ENCODE results near the gene THOP1.

Gene THOP1

DNA sequence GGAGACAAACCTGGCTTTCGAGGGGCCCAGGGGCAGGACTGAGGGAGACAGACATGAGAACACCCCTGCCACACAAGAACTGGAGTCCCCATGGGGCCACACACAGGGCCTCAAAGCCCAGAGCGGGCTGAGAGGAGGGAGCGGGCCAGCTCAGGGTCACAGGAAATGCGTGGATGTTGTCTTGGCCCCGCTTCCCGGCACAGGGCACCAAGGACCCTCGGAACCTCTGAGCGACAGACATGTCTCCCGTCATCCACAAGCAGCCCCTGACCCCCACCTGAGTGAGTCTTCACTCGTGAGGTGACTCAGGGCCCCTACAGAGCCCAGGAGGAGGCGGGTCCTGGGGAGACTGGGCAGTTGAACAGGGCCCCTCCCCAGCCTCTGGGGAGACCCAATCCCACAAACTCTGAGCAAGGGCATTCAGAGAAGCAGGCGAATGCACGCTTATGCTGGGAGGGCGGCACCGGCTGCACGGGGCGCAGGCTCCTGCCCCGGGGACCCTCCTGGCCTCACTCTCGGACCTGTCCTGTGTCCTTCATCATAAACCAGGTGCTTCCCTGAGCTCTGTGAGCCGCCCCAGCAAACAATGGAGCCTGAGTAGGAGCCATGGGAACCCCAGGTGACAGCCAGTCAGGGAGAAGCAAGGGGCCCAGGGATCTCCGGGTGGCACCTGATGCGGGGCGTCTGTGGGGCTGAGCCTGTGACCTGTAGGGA lies 22.4 kb upstream of the THOP1 start:
- DNase-seq (ENCODE audit: low read depth in 3 of 3) = no peak

- DNase-seq (ENCODE audit: low read depth in 3 of 3) = no peak
Observed at GRCh38 chr19:2763687-2764086, 21.6 kb upstream of the THOP1 start.

DNA sequence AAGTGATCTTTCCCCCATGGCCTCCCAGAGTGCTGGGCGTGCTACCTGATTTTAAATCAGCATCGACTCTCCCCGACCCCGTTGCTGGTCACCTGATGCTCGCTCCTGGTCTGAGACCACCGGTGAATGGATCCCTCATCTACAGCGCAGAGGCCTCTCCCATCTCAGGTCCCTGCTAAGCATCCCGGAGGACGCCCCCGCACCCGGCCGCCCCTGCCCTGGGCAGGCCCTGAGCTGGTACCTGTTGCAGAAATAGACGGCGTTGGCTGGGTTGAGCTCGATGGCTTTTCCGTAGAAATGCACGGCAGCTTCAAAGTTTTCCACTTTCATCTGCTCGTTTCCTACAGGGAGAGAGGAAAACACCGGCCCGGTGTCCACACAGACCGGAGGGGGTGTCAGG lies 20.4 kb upstream of the THOP1 start:
- no peak for DNase-seq (ENCODE audit: low read depth in 3 of 3)

DNA sequence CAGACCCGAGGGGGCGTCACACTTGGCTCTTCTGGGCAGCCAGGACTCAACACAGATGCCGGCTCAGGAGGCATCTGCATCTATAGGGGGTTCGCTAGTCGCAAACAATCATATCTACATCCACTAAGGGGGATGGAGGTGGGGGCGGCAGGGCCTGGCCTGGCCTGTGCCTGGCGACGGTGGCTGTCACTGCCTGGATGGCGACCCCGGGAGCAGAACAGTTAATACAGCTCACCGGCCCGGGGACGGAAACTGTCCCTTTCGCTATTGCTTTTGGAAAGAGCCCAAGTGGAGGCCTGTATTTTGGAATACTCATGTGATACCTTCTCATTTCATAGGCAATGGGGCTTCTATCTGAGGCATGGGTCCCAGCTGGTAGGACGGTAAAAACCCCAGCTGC lies 19.9 kb upstream of the THOP1 start:
- DNase-seq (ENCODE audit: low read depth in 3 of 3) = no peak

DNA sequence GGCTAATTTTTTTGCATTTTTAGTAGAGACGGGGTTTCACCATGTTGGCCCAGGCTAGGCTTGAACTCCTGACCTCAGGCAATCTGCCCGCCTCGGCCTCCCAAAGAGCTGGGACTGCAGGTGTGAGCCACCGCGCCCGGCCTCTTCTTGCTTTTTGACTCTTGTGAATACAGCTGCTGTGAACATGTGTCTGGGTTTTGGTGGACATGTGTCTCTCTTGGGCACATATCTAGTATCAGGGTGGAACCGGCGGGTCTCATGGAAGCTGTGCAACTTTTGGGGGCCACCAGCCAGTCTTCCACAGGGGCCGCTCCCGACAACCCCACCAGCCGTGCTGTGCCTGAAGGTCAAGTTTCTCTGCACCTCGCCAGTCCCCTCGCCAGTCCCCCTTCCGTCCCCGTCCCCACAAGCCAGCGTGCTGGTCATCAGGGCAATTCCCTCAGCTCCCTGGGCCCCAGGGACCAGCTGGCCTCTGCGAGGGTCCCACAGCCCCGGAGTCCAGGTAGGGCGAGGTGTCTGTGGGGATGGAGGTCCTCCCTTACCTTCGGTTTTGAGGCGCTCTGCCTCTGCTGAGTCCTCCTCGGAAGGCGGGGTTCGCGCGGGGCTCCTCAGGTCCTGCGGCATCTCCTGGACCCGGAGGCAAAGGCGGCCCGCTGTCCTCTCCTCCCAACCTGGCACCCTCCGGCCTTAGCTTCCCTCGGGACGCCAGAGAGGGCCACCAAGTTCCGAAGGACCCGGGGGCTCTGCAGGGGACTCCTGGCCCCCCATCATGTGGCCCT lies 18.5 kb upstream of the THOP1 start:
- DNase-seq (ENCODE audit: low read depth in 3 of 3) = no peak

DNA sequence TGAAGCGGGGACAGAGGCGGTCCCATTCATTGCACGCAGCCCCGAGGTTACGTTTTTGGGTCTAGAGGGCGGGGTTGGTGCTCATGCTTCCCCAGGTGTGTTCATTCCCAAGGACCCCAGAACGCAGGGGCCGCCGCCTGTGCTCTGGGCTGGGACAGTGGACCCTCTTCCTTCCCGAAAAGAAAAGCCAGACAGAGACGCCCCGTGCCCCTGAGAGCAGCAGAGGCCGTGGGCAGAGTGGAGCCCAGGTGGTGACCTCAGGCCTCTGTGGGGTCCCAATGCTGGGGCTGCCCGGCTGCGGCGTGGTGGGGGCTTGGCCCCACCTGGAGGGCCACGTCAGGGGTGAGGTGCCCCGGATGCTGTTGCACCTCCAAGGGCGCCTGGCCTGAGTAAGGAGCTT lies 17.6 kb upstream of the THOP1 start:
- DNase-seq (ENCODE audit: low read depth in 3 of 3) = no peak

- DNase-seq (ENCODE audit: low read depth in 3 of 3) = no peak
Observed at GRCh38 chr19:2768365-2769132, 16.8 kb upstream of the THOP1 start.

DNA sequence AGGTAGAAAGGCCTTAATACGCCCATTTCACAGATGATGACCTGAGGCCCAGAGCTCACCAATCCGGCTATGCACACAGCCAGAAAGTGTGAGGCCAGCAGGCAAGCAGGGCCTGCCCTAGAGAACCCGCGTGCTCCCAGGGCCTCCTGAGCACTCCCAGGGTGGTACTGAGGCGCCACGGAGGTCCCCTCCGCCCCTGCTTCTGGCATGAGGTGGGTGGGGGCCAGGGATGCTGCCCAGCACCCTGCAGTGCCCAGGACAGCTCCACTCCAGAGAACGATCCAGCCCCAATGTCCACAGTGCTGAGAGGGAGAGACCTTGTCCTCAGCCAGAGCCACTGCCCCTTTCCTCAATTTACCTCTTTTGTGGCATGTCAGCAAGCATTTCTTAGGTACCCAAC lies 16.1 kb upstream of the THOP1 start:
- no peak for DNase-seq (ENCODE audit: low read depth in 3 of 3)

GRCh38 chr19:2770055-2771013 lies 15.0 kb upstream of the THOP1 start:
- DNase-seq (ENCODE audit: low read depth in 3 of 3) = no peak

- DNase-seq (ENCODE audit: low read depth in 3 of 3) = no peak
Observed at GRCh38 chr19:2771786-2772674, 13.3 kb upstream of the THOP1 start.

GRCh38 chr19:2774083-2774679 lies 11.1 kb upstream of the THOP1 start:
- no peak for DNase-seq (ENCODE audit: low read depth in 3 of 3)

GRCh38 chr19:2774953-2775555 lies 10.2 kb upstream of the THOP1 start:
- DNase-seq (ENCODE audit: low read depth in 3 of 3) = no peak

GRCh38 chr19:2775556-2776430 lies 9.5 kb upstream of the THOP1 start:
- DNase-seq (ENCODE audit: low read depth in 3 of 3) = peak; percentile 38 to 54 (median 53)

DNA sequence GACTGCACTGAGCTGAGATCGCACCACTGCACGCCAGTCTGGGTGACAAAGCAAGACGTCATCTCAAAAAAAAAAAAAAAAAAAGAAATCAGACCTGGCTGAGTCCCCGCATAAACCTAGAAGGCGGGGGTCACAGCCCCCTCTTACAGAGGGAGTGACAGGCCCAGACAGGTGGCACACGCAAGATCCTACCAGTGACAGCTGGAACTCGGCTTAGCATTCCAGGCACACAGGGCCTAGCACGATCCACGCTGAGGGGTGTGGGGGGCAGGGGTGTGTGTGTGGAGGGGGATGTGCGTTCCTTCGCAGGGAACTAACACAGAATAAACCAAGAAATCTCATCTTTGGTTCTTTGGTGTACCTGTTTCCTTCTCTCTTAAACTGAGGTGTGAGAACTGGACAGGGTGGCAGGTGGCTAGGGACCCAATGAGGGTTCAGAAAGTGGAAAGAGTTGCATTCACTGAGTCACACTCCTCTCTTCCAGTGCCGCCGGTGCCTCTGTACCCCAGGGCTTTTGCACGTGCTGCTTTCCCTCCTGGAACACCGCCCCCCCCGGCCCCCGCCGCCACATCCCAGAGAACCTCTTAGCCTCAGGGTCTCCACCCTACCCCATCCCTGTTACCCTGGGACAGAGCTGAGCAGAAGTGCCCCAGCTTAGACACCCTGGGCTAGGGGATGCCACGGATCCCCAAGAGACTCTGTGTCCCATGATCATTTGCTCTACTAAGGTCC lies 7.2 kb upstream of the THOP1 start:
- DNase-seq (ENCODE audit: low read depth in 3 of 3) = no peak

DNA sequence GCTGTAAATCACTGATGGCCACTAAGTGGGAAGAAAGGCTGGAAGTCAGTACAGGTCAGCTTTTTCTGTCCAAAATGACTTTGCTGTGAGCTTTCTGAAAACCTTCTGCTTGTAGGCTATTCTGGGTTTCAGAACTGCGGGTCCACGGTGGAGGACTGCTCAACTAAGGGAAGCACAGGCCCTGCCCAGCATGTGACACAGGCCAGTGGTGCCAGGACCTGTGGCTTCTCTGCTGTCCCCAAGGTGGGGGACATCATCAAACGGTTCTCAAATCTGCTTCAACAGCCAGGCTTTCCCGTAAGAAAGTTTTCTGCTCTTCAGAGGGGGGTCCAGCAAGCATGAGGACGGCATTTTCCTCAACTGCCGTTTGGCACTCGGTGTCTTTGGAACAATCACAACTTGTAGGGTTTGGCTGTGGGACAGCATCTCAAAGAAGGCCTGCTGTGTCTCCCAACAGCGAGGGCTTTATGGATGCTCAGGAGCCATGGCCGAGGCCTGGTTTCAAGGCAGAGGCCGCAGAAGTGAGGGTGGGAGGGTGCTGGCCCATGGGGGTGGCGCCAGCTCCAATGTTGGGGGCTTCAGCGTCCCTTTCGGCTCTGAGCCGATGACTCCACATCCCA lies 6.1 kb upstream of the THOP1 start:
- no peak for DNase-seq (ENCODE audit: low read depth in 3 of 3)

- DNase-seq (ENCODE audit: low read depth in 3 of 3) = no peak
Observed at GRCh38 chr19:2780284-2780683, 5.0 kb upstream of the THOP1 start.

GRCh38 chr19:2782329-2782935 lies 2.9 kb upstream of the THOP1 start:
- no peak for DNase-seq (ENCODE audit: low read depth in 3 of 3)

All from stimulated activated CD4-positive, alpha-beta T cell treated with anti-CD3 and anti-CD28 coated beads, TNF-alpha, amount 100 ng/mL, for 4 hours (primary cell).